Lower leg skin (tissue), 4 donors: ENCODE measurements around the gene FRY. TPM values are rescaled to one million over a fixed set of nuclear protein-coding genes. Genes with fewer than 3 reads are reported as not detected.

Source experiments
- DNase-seq, 2 donors: peaks; one replicate each; pipeline ENCODE4 v3.0.0-alpha.2; 2019; ENCODE audit warnings: low spot score in 2 of 2
- H3K4me3 ChIP-seq: fragments of 200-600 bp; sonication (generic); 2 replicates; pipeline ENCODE4 v1.5.1; 2017; ENCODE audit warnings: mild to moderate bottlenecking, low read depth; ENCODE audit not compliant: poor library complexity, severe bottlenecking
- POLR2A ChIP-seq, 2 donors: fragments of 450-650 bp; IDR thresholded peaks; one replicate each; pipeline ENCODE4 v1.6.1; 2016 to 2017; ENCODE audit warnings: antibody characterized with exemption in 2 of 2, mild to moderate bottlenecking in 1 of 2, moderate library complexity in 1 of 2
- WGBS, 2 donors: methylation state at CpG; one replicate each; pipeline ENCODE4 v1.1.5; 2018; 5-methylcytosine and 5-hydroxymethylcytosine counted together
- intact Hi-C: fragments of 100-400 bp; cut with DNase I; formaldehyde crosslinking; loops from one replicate; pipeline ENCODE4 v1.15.0; 2023; ENCODE audit warnings: low total_unique reads
- total RNA-seq, 4 donors: library from RNA; depleted of rRNA; stranded (reverse); fragments of >200 nt; gene quantifications; one replicate each; pipeline ENCODE4 v1.1.0, GENCODE V29; 2016
- TF ChIP-seq, protein P1 (sequence below), 3 donors: fragments of 450-650 bp; IDR thresholded peaks; one replicate each; pipeline ENCODE4 v1.5.1; 2016; ENCODE audit warnings: antibody characterized with exemption in 3 of 3, mild to moderate bottlenecking in 3 of 3, moderate library complexity in 2 of 3

FRY gene
- total RNA-seq, 4 donors from 2014 or later = 24.9 to 39.6 (median 35.9) TPM

DNA sequence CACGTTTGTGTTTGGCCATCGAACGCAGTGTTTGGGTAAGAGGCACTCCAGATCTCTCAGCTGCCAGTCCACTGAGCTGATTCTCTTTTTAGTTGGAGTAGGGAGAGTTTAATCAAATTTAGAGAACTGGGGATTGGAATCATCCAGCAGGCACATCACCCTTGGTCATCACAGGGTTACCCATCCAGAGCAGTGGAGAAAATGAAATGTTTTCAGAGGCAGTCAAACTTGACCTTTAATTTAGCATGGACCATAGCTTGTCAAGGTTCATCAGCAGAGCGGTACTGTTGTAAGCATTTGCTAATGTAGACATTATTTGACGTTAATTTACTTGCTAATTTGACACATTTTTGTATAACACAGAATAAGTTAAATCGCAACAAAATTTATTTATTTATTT, 18.4 kb upstream of the FRY start:
- intact Hi-C loops = no loop called here

DNA sequence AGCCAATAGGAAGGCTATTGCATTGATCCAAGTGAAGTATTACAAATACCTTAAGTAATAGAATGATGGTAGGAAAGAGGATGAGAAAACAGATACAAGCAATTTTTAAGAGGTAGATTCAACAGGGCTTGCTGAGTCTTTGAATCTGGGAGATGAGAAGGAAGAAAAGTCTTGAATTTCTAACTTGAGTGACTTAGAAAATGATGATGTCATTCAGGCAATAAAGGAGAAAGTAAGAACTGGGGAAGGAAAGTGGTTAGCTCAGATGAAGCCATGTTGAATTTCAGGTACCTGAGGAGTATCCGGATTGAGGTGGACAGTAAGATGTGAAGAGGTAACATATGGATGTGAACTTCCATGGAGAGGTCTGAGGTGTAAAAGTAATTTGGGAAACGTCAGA, 15.5 kb upstream of the FRY start:
- H3K4me3 ChIP-seq = no peak overlapping the region
- TF ChIP-seq POLR2A (IDR thresholded peaks at IDR 0.05) = no peak
- TF ChIP-seq, protein P1, sequence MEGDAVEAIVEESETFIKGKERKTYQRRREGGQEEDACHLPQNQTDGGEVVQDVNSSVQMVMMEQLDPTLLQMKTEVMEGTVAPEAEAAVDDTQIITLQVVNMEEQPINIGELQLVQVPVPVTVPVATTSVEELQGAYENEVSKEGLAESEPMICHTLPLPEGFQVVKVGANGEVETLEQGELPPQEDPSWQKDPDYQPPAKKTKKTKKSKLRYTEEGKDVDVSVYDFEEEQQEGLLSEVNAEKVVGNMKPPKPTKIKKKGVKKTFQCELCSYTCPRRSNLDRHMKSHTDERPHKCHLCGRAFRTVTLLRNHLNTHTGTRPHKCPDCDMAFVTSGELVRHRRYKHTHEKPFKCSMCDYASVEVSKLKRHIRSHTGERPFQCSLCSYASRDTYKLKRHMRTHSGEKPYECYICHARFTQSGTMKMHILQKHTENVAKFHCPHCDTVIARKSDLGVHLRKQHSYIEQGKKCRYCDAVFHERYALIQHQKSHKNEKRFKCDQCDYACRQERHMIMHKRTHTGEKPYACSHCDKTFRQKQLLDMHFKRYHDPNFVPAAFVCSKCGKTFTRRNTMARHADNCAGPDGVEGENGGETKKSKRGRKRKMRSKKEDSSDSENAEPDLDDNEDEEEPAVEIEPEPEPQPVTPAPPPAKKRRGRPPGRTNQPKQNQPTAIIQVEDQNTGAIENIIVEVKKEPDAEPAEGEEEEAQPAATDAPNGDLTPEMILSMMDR (IDR thresholded peaks at IDR 0.05) = no peak
- intact Hi-C loops = no loop called here
- WGBS, 2 donors = 84 to 86% methylated on average over 2 of the region's 2 CpGs
- no peak for DNase-seq

More for the DNA sequence above, 18.4 kb upstream of the FRY start:
- no peak for TF ChIP-seq POLR2A (IDR thresholded peaks at IDR 0.05)
- TF ChIP-seq, protein P1 (IDR thresholded peaks at IDR 0.05) = no peak
- 97% methylated on average over 6 of the region's 6 CpGs for WGBS, 2 donors
- DNase-seq = no peak
- H3K4me3 ChIP-seq = no peak overlapping the region

DNA sequence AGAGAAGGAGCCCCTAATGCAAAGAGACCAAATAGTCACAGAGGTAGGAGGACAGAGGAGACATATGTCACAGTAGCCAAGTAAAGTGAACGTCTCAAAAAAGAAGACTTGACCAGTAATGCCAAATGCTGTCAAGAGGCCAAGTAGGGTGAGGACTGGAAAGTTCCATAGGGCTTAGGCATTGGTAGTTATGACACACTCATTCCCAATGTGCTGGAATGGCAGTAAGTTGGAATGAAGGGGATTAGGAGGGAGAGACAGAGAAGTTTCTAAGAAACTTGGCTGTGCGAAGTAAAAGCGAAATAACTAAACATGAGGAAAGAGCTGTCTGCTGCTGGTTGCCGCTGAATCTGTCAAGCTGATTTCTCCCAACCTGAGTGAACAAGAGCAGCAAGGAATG, 14.9 kb upstream of the FRY start:
- no peak overlapping the region for H3K4me3 ChIP-seq
- TF ChIP-seq POLR2A (IDR thresholded peaks at IDR 0.05) = no peak
- TF ChIP-seq, protein P1 (IDR thresholded peaks at IDR 0.05) = no peak
- WGBS, 2 donors = 81 to 86% methylated on average over 4 of the region's 4 CpGs
- no peak for DNase-seq
- intact Hi-C loops = no loop called here

DNA sequence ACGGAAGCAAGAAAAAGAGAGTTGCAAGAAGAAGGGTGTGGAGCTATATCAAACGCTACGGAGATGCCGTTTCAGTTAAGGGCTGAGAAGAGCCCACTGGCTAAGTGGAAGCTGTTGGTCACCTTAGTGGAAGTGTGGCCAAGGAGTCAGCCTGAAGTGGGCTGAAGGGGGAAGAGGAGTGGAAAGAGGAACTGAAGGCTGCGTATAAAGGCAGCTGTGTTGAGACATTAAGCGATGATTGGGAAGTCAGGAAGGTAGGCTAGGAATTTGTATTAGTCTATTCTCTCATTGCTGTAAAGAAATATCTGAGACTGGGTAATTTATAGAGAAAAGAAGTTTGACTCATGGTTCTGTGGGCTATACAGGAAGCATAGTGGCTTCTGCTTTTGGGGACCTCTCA, 14.1 kb upstream of the FRY start:
- H3K4me3 ChIP-seq = no peak overlapping the region
- no peak for DNase-seq
- intact Hi-C loops = no loop called here
- WGBS, 2 donors = 89 to 96% methylated on average over 6 of the region's 6 CpGs
- TF ChIP-seq POLR2A (IDR thresholded peaks at IDR 0.05) = no peak
- TF ChIP-seq, protein P1 (IDR thresholded peaks at IDR 0.05) = no peak

DNA sequence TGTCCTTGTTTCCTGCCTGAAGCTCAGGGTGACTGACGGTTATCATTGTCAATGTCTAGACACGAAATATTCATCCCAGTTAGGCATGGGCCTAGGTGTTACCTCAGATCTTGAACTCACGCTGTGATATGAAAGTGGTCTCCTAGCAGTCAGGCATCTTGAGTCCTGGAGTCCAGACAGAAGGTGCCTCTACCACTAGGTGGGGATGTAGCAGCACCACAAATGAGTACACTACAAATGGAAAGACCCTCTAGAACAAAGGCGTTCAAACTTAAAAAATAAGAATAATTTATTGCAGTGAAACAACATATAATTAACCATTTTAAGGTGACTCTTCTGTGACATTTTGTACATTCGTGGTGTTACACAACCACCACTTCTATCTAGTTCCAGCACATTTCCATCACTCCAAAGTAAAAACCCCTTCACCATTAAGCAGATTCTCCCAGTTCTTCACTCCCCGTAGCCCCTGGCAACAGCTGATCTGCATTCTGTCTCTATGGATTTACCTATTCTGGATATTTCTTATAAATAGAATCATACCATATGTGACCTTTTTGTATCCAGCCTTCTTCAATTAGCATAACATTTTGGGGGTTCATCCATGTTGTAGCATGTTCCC, 11.9 kb upstream of the FRY start:
- 53 to 55% methylated on average over 6 of the region's 6 CpGs for WGBS, 2 donors
- no peak overlapping the region for H3K4me3 ChIP-seq
- no peak for TF ChIP-seq POLR2A (IDR thresholded peaks at IDR 0.05)
- TF ChIP-seq, protein P1 (IDR thresholded peaks at IDR 0.05) = no peak
- DNase-seq = no peak
- intact Hi-C loops = no loop called here

DNA sequence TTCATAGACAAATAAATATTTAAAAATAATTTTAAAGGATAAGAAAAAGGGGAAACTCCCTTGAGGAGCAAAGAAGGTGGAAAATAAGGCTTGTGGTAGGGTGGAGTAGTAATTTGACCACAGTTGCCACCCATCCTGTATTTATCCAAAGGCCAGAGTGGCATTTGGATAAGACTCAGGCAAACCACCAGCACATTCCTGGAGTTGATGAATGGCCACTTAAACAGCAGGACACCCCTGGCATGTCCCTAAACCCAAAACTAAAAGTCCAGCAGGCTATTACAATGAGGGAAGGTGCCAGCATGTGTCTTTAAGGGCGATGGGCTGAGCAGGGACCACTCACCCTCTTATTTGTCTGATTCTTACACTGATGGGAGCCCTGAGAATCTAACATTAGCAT, 9.8 kb upstream of the FRY start:
- no peak for TF ChIP-seq POLR2A (IDR thresholded peaks at IDR 0.05)
- TF ChIP-seq, protein P1 (IDR thresholded peaks at IDR 0.05) = no peak
- no peak overlapping the region for H3K4me3 ChIP-seq
- DNase-seq = no peak
- WGBS, 2 donors = 83 to 100% methylated on average over 1 of the region's 1 CpG
- intact Hi-C loops = no loop called here
